Stimulated activated CD8-positive, alpha-beta memory T cell treated with anti-CD3 and anti-CD28 coated beads, Interleukin-7, amount 100 ng/mL, for 4 hours (primary cell): Measurements from ENCODE around the gene TTC28.

Experiments
- DNase-seq, 2 donors: peaks; one replicate each; pipeline ENCODE4 v3.0.0-alpha.2; 2020; ENCODE audit warnings: low read depth in 2 of 2

Gene TTC28

DNA sequence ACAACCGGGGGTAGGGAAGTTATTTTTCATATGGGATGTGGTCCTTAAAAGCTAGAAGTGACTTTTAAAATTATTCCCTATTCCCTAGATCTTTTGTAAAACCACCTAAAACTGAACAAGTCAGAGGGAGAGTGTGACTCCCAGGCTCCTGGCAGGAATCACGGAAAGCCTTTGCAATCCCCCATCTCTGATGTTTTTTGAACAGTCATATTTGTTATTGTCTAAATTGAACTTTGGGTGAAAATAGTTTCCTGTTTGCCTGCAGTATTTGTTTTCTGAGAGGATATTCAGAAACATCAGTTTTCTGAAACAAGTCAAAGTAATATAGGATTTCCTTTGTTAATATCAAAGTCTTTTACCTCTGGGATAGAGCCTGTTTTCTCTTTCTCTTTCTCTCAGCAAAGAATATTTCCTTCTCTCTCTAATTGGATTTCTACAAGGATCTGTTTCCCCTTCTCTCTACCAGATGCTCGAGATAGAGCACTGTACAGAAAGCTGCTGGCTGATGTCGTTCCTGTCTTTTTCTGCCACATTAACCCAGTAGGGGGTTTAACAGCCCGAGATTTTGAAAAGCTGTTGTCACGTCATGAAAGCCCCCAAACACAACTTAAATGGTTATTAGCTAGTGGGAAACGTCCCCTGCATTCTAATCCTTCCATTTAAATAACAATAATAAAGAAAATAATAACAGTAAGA is 628.4 kb downstream of the TTC28 start:
- DNase-seq = no peak

DNA sequence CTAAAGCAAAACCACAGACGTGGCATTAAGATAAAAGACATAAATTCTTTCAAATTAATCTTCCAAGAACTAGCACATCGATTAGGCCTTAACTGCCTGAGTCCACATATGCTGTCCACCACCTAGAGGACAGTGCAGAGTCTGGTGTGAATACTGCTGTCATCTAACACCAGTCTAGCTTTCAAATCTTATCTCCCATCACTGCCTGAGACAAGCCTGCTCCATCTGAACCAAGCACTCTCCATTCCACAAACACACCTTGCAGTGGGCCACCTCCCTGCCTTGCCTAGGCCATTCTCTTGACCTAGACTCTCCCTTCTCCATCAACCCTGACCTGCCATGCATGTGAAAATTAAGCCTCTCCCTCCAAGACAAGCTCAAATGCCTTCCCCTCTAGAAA is 631.1 kb downstream of the TTC28 start:
- DNase-seq = no peak

DNA sequence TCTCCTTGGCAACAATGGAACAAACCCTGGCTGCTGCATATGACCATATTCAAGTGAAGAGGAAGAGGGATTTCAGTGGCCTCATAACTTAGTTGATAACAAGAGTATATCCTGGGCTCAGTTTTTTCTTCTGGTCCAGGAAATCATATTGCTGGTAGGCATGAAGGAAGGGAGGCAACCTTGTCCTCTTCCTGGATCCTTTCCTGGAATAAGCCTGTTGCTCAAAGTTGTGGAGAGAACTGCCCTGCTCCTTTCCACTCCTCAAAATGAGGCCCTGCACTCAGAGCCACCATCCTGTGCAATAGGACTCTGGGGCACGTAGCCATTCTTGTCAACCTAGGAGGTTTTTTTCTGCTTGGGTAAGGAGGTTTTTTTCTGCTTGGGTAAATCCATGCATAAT is 631.9 kb downstream of the TTC28 start:
- no peak for DNase-seq

DNA sequence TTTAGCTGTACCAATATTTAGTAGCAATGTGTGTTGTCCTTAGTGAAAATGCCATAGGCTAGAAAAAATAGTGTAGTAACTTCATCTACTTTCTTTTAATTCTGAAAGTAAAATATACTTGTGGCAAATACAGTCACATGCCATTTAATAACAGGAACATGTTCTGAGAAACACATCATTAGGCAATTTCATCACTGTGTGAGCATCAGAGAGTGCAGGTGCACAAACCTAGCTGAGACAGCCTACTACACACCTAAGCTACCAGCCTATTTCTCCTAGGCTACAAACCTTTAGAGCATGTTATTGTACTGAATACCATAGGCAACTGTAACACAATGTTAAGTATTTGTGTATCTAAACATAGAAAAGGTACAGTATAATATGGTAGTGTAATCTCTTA is 633.5 kb downstream of the TTC28 start:
- no peak for DNase-seq

DNA sequence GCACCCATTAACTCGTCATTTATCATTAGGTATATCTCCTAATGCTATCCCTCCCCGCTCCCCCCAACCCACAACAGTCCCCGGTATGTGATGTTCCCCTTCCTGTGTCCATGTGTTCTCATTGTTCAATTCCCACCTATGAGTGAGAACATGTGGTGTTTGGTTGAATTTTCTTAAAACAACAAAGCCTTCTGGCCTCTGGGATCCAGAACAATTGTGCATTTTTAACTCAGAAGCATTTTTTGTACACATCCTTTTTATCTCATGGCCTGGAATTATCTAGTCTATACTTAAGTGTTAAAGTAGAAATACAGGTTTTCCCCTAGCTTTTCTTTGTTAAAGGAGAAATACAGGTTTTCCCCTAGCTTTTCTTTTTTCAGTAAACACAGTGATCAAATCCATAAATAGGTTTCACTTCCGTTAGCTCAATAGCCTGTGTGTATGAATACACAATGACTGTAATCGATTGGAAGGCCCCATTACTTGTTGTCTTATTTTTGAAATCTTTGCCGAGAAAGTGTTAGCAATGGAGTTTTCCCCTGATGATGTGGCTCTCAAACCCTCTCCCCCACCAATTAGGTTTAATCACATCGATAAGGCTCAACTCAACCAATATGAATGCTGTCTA is 635.0 kb downstream of the TTC28 start:
- no peak for DNase-seq

DNA sequence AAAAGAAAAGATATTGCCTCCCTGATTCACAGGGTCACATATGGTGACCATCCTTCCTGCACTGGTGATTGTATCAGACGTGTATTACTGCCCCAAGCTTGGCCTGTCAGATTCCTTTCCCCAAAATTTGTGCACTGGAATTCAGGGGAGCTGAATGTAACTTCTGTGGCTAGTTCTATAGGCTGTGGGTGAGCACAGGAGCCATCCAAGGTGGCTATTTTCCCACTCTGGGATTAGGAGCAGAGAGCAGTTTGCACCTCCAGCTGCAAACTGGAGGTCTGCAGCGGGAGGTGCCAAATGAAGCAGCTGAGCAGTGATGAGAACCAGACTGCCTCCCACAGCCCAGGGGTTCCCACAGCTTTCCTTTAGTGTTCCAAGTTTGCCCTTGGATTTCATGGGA is 636.4 kb downstream of the TTC28 start:
- DNase-seq = no peak

DNA sequence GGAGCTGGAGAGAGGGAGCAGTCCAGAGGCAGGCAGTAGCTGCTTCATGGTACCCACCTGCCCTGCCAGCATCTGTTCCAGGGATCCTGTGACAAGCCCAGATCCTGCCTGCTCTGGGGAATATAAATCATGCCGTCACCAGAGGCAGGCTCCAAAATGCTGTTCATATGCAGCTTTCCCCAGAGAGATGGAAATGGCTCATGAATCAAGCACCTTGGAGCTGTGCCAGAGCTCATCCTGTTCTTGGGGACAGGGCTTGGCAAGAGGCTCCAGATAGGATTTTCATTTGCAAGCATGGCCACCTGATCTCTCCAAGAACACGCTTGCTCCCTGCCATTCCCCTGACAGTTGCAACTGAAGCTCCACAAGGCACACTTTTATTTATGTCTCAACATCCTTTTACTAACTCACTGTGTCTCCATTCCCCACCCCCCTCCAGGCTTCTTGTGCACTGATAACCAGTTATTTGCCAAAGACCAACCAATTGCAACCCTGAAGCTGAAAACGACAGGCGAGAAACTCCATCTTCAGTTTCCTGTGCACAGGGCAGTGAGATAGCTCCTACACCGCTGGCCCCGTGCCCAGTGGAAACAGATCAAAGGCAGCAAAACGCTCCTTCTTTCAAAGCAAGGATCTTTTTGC is 644.8 kb downstream of the TTC28 start:
- DNase-seq = no peak

DNA sequence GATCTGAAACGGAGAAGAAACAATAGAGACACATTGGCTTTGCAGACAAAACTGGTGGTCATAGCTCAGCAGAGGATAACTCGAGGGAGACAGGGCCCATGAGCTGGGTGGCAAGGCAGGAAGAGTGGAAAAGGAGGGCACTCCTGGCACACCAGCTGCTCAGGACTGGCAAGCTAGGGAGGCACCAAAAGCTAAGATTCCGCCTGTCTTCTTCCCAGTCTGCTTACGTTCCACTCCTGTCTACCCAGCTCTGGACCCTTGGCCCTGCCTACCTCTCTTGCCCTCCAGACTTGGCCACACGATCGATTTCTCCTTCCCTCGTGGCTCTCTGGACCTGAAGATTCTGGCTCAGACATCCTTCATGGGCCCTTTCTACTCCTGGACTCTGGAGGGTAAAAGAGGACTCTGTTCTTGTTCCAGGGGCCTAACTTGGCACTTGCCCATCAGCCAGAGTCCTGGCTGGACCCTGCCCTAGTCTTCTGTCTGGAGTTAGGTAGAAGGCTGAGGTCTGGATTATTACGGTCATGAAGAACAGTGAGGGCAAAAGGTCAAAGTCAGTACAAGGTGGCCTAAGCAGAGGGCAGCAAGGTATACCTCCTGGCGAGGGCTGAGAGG is 645.4 kb downstream of the TTC28 start:
- DNase-seq = no peak

DNA sequence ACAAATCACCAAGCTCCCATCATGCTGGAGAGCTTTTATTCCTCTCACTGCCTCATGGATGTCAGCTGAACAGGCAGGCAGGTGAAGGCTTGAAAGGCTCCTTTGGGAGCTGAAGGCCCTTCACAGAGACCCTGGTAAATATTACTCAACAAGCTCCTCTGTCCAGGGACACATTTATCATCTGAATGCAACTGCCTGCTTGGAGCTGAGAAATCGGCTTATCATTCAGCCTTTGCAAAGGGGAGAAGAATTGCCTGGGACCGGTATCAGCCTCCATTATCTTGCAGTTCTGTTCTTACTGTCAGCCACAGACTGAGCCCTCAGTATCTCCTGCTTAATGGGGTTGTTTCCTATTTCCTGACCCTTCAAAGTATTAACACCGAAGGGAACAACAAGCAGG is 646.8 kb downstream of the TTC28 start:
- no peak for DNase-seq

DNA sequence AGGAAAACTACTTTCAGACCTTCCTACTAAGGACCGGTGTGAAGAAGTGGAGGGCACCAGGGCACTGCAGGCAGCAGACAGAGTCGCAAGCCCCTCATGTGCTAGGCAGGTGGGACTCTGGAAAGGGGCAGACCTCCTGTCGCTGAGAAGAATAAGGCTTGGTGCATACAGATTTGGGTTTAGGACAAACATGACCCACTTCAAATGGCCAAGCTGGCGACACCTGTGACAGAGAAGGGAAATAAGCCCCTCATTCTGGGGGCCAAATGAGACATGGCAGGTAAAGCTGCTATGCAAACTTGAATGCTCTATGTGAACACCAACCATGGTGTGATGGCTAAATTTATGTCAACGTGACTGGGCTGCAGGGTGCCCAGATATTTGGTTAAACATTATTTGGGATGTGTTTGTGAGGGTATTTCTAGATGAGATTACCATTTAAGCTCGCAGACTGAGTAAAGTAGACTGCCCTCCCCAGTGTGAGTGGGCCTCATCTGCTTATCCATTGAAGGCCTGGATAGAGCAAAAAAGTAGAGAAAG is 648.2 kb downstream of the TTC28 start:
- DNase-seq = no peak

DNA sequence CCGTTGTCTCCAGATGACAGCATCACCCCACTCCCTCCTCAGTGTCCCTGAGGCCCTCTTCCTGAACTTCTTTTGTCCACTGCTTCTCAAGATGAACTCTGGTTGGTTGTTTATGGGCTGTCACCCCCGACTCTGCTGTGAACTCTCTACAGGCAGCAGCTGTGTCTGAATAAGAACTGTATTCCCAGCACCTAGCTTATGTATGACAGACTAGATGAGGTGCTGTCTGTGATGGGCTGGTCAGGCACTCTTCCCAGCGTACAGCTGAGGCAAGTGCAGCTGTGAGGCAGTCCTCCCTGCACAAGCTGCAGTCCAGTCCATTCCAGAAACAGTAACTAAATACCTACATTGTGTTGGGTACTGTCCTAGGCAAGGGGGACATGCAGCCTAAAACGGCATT is 649.2 kb downstream of the TTC28 start:
- no peak for DNase-seq

DNA sequence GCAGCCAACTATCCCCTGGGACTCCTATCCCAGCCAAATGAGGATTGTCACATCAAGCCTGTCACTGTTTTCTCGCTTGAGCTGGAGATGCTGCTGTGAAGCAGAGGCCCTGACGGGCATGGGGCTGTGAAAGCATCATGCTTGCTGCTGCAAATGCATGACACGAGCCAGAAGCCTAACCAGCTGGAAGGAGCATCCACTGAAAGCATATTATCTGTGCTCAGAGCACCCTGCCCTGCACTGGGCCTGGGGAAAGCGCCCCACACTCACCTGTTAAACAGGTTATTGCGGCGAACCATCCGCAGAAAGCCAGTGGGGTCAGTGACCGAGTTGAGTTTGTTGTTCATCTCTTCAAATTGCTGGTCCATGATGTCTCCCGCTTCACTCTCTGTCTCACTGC is 649.7 kb downstream of the TTC28 start:
- DNase-seq = no peak

DNA sequence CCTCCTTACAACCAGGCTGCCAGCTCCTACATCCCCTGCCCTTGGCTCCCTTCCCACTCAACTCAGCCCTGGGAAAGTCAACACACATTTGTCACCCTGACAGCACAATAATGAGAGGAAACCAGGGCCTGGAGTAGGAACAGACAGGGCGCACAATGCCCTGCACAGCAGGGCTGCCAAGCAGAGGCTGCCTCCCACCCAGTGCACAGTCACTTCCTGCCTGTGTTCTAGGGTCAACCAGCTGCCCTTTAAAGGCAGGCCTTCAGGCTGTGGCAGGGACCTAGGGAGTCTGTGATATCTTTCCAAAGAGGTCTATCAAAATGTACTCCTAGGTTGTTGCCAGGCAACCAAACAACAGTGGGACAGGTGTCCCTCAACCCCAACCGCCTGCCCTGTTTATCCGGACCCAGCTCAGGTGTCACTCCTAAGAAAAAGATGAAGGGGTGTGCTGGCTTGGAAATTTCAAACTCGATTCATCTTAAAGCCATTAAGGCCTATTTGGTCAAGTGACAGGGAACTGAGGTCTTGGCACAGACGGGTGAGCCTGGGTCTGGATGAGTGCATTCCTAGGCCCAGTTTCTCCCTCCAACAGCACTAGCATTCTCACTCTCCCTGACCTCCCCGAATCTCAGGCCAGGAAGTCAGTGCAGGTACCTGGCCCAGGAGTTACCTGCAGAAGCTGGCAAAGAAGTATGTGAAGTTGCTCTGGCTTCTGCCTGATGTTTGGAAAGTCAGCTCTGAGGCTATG is 650.3 kb downstream of the TTC28 start:
- DNase-seq = no peak

DNA sequence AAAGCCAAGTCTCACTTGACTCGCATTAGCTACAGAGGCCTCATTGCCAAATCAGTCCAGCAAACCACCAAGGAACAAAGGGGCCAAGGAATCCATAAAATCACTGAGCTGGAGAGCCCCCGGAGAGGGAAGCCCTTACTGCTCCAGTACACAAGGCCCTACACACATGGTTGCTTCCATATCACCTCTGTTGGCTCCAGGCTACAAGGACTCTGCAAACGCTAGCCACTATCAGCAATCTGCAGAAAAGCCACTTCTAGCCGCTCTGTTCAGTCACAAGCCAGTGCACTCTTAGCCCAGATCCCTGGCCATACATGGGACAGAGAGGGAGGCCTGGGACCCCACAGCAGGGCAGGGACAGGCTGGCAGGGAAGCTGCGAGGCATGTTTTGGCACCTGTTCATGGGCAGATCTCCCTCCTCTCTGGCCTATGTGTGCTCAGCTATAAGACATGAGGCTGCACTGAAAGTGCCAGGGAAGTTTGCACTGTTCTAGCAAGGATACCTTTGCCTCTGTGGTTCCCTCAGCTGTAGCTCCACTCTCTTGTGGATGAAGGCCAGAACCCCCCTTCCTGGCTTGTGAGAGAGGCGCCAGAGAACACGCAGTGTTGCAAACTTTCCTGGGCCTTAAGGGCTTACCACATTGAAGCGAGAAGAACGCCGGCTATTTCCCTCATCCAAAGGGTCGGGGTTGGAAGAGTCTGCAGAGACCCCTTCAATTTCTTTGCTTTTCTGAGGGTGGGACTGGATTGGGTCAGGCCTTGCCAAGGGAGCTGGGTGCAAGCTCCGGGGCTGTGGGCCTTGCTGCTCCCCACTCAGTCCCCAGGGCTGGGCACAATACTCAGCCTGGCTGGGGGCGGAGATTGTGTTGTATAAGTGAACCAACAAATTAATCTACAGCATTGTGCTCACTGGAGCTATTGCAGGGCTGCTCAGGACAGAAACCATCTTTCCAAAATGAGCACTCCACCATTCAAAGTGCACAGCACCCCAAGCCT is 651.9 kb downstream of the TTC28 start:
- DNase-seq = no peak

DNA sequence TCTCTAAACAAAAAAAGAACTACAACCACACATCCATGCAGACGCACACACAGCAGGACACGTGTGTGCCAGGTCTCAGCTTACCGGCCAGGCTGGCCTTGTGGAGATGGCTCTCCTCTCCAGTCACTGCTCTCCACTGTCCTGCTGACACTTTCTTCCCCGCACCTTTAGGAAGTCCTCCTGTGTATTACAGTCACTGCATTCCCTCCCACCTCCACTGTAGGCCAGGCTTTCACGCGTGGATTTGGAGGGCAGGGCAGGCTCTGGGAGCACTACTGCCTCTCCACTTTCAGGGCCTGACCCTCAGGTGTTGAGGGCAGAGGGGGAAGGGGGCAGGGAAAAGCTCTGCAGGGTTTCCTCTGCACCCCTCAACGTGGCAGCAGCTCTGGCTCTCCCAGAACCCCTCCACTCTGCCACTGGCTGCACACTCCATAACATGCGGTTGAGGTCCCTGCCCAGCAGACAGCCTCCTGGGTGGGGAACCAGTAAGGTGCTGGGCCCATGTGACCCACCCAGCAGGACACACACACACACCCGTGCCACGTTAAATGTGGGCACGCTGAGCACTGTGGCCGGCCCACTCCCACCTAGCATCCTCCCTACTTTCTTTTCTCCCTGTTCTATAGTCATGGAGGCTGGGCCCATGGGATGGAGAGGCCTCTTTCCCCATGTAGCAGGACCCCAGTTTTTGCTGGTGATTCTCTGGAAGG is 653.6 kb downstream of the TTC28 start:
- no peak for DNase-seq

DNA sequence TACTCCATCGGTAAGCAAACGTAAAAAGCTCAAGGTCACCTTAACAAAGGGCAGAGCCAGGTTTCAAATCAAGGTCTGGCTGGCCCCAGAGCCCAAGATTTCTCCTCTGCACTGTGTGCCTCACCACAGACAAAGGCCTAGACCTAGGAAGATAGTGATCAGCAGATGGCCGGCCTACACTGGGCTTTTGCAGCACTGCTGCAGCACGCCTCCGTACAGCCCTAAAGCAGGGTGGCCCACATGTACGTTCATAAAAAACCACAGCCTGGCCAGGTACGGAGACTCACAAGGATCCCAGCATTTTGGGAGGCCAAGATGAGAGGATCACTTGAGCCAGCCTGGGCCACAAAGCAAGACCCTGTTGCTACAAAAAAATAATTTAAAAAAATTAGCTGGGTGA is 654.3 kb downstream of the TTC28 start:
- DNase-seq = no peak

DNA sequence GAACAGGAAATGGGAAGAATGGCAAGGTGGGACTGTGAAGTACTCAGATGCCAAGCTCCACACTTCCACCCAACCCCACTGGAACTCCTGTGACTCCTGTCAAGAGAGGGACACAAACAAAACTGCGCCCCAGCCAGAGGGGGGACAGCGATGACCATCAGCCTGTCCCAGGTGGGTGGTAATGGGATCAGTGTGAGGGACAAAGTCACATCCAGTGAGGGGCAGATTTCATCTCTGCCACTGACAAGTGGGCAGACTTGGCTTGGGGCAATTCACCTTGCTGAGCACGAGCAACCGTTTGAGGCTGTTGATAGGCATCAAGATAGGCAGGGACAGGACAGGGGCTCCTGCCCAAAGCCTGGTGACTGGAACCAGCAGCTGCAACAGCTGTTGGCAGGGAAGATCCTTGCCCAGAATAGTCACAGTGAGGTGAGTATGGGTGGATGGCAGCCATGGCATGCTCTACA is 655.2 kb downstream of the TTC28 start:
- DNase-seq = no peak

DNA sequence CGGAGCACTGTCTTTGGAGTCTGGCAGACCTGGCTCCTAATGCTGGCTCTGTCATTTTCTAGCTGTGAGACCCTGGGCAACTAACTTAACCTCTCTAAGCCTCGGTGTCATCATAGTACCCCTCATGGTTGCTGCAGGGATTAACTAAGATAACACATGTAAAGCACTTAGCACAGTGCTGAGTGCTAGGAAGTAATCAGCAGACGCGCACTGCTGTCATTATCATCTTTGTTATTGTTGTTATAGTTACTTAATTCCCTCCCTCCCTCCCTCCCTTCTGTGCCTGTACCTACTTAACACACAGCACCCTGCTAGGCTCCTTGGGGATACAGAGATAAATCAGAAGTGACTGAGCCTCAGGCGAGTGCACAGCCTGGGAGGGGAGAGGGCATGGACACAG is 655.9 kb downstream of the TTC28 start:
- DNase-seq = no peak

DNA sequence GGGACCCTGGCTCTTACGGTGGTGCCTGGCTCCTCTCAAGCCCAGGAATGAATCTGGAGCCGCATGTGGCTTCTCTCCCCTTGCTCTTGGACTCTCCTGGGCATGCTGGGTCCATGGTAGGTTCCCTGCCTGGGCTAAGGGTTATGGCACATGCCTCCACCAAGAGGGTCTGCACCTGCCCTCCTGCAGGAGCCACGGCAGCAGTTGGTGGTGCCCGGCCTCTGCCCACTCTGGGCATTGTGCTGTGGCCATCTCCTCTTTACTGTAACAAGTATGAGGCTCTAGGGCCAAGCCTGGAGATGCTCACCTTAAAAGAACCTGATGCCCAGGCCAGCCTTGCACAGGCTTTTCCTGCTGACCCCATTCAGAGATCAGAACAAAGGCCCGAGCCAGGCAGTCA is 656.6 kb downstream of the TTC28 start:
- DNase-seq = no peak
